Fibroblast of the aortic adventitia (primary cell): ENCODE data around the gene CTNNBL1. TPM values are rescaled to one million over a fixed set of nuclear protein-coding genes. Genes with fewer than 3 reads are reported as not detected.

Experiments
- DNase-seq: peaks from one replicate; pipeline ENCODE4 v3.0.0-alpha.2; 2010; ENCODE audit warnings: low read depth
- H3K4me3 ChIP-seq: 2 replicates; pipeline ENCODE4 v1.5.1; 2011; ENCODE audit warnings: low read depth, mild to moderate bottlenecking, control low read depth, low read length, moderate library complexity
- total RNA-seq: library from RNA; depleted of rRNA; stranded (reverse); fragments of >200 nt; gene quantifications from 2 replicates; pipeline ENCODE4 v1.2.3, GENCODE V29; 2012; ENCODE audit warnings: low replicate concordance
- TF ChIP-seq, protein P1 (sequence below): IDR thresholded peaks from 2 replicates; pipeline ENCODE4 v1.5.1; 2011; ENCODE audit warnings: mild to moderate bottlenecking, low read length, control low read depth, inconsistent platforms; ENCODE audit not compliant: insufficient read depth

The CTNNBL1 gene
- total RNA-seq, 1 donor, result 23.1 TPM

DNA sequence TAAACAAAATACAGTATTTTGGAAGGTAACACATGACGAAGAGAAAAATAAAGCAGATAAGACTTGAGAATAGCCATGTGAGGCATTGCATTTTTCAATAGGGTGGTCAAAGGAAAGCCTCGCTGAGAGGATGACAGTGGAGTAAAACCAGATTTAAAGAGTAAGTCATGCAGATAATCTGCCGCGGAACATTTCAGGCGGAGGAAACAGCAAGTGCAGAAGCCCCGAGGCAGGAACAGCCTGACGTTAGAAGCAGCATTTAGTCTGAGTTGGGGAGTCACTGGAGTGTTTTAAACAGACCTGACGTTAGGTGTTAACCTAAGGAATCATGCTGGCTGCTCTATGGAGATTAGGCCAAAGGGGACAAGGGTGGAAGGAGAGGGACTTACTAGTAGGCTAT lies 144.1 kb downstream of the CTNNBL1 start:
- TF ChIP-seq, protein P1, sequence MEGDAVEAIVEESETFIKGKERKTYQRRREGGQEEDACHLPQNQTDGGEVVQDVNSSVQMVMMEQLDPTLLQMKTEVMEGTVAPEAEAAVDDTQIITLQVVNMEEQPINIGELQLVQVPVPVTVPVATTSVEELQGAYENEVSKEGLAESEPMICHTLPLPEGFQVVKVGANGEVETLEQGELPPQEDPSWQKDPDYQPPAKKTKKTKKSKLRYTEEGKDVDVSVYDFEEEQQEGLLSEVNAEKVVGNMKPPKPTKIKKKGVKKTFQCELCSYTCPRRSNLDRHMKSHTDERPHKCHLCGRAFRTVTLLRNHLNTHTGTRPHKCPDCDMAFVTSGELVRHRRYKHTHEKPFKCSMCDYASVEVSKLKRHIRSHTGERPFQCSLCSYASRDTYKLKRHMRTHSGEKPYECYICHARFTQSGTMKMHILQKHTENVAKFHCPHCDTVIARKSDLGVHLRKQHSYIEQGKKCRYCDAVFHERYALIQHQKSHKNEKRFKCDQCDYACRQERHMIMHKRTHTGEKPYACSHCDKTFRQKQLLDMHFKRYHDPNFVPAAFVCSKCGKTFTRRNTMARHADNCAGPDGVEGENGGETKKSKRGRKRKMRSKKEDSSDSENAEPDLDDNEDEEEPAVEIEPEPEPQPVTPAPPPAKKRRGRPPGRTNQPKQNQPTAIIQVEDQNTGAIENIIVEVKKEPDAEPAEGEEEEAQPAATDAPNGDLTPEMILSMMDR, result no peak
- H3K4me3 ChIP-seq, result no peak overlapping the region
- DNase-seq, result no peak

DNA sequence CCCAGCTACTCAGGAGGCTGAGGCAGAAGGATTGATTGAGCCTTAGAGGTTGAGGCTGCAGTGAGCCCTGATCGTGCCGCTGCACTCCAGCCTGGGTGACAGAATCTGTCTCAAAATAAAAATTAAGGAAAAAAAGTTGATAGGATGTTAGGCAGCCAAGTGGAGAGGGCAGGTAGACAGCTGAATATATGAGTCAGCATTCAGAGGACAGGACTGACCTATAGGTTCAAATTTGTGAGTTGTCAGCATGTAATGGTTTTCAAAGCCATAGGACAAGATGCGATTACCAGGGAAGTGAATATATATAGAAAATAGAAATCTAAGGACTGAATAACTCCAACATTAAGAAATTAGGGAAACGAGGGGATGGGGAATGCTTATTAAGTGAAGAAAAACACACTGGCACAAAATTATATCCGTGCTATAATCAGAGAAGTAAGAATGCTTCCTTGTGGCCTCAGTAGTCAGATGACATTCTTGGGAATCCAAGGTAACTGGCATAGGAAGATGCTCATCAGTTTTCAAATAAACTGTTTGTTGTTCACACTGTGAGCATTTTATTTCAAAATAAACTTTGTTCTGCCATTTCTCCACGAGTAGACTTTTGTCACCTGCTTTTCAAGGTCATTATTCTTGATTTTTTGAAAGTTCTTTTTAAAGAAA lies 145.1 kb downstream of the CTNNBL1 start:
- TF ChIP-seq, protein P1, result no peak
- H3K4me3 ChIP-seq, result no peak overlapping the region
- DNase-seq, result no peak

DNA sequence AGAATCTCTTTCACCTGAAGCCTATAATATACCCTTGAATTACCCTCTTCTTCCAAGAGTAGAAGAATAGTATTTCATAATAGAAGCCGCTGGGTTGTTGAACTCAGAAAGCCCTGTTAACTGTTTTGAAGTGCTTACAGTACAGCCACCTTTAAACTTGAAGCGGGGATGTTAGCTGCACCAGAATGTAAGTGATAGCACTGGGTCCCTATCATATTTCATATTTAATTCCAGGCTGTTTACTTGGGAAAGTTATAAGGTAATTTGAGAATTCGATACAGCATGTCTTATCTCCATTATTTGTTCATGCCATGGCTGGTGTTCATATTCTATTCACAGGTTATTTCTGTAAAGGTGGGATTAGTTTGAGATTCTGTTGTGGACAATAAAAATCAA lies 145.6 kb downstream of the CTNNBL1 start:
- H3K4me3 ChIP-seq, result no peak overlapping the region
- TF ChIP-seq, protein P1, result no peak
- DNase-seq, result no peak

DNA sequence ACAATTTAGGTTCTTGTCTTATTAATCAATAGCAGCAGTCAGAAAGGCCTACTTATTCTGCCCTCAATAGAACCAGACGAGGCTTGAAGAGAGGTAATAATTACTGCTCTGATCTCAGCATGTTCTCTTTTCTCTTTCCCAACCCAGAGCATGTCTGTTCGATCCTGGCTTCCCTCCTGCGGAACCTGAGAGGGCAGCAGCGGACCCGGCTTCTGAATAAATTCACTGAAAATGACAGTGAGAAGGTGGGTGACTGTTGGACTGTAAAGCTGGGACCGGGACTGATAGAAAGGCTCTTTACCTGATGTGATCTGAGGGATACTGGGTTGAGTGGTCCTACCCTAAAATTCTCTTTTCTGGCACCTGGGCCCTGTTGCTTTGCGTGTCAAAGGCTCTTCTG lies 146.1 kb downstream of the CTNNBL1 start:
- DNase-seq, result no peak
- TF ChIP-seq, protein P1, result no peak
- no peak overlapping the region for H3K4me3 ChIP-seq

DNA sequence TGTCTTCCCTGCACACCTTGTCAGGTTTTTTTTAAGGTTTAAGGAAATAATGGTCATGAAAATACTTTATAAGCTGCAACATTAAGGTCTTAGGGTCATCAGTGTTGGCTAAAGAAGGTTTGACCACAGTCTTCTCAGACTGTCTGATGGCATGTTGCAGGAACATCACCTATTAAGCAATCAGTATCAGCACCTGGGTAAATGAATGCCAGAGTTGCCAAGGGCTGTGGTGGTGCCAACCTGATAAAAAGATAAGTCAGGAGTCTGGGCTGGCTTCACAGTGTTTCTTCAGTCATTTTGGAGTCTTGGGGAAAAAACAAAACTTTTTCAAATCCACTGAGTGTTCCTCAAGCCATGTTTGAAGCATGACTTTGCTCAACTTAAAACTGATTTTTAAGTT lies 147.6 kb downstream of the CTNNBL1 start:
- no peak for DNase-seq
- TF ChIP-seq, protein P1, result no peak
- H3K4me3 ChIP-seq, result no peak overlapping the region

DNA sequence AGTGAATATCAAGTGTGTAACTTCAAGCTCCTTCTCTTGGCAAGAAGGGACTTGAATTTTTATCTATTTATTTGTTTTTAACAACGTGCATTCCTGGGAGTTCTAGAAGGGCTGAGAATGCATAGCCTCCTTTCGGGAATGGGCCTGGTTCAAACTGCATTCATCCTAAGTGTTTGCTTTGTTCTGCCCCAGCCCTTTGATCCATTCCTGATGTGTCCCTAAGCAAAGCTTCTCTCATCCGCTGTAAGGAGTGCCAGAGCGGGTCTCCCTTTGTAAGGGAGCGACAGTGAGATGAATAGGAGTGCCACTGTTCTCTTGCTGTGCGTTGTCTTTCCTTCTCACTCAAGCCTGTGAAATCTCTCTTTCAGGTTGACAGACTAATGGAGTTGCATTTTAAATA lies 148.1 kb downstream of the CTNNBL1 start:
- no peak for DNase-seq
- TF ChIP-seq, protein P1, result no peak

DNA sequence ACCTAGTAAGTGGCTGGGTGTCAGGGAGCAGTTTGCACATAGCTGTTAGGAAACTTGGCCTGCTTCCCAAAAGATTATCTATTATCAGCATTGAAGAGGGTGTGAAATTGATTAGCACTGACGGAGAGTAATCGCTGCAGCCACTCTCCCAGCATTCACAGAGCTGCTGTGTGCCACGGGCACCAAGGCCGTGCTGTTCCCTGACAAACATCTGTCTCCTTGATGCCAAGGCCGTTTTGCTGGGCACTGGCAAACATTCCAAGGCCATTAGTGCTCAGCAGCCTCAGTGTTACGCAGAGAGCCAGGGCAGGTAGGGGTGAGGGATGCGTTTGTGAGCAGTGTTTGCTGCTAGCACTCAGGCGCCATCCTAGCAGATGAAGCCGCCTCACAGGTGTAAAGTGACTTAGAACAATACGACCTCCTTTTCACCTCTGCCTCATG lies 151.4 kb downstream of the CTNNBL1 start:
- H3K4me3 ChIP-seq, result no peak overlapping the region
- DNase-seq, result no peak
- TF ChIP-seq, protein P1, result no peak

More for the DNA sequence above, 148.1 kb downstream of the CTNNBL1 start:
- H3K4me3 ChIP-seq, result no peak overlapping the region
